SK-N-SH (cell line): ENCODE data around the gene RALGDS. TPM values are rescaled to one million over a fixed set of nuclear protein-coding genes. Genes with fewer than 3 reads are reported as not detected.
A peak's percentile ranks its signal among the peaks of the same experiment; 100 is the strongest.

ENCODE experiments used
- CTCF ChIA-PET: fragments of 300-600, 350-600 bp; formaldehyde crosslinking; extraction: SDS; loops from one replicate; lab custom pipeline; 2021; lab: Yijun Ruan, JAX
- POLR2A ChIA-PET: fragments of 350-600 bp; sonication (Branson Sonifier 250); formaldehyde crosslinking; extraction: SDS; loops from one replicate; lab custom pipeline; 2020; ENCODE audit warnings: antibody characterized with exemption, inconsistent platforms; lab: Yijun Ruan, JAX
- DNase-seq: peaks from one replicate; pipeline ENCODE4 v3.0.0; 2012
- H2AFZ ChIP-seq: fragments of 200-600 bp; sonication (generic); 2 replicates; pipeline ENCODE4 v1.8.1; 2016; ENCODE audit warnings: antibody characterized with exemption, mild to moderate bottlenecking, low read depth
- H3F3A ChIP-seq: fragments of 200-600 bp; sonication (generic); replicated peaks from 2 replicates; pipeline ENCODE3; 2016; ENCODE audit warnings: antibody characterized with exemption, mild to moderate bottlenecking; ENCODE audit not compliant: insufficient read depth
- H3K27ac ChIP-seq, 2 experiments: fragments of 200-500 bp in 1 of 2; fragments of 200-600 bp in 1 of 2; sonication (Bioruptor generic) in 1 of 2; sonication (generic), shearing (Covaris generic) in 1 of 2; 2 replicates each; pipeline versions ENCODE4 v1.5.1 to v1.6.1; 2014 to 2016; ENCODE audit warnings: low read depth in 2 of 2, inconsistent platforms in 1 of 2, low read length in 1 of 2, mild to moderate bottlenecking in 1 of 2, mixed read lengths in 1 of 2
- H3K27me3 ChIP-seq: fragments of 200-600 bp; sonication (generic), shearing (Covaris generic); 2 replicates; pipeline ENCODE4 v1.6.1; 2016; ENCODE audit warnings: mixed run types; ENCODE audit not compliant: insufficient read depth
- H3K36me3 ChIP-seq, 2 experiments: fragments of 200-500 bp in 1 of 2; fragments of 200-600 bp in 1 of 2; sonication (Bioruptor generic) in 1 of 2; sonication (generic) in 1 of 2; replicated peaks in 1 of 2; 2 replicates each; pipeline versions ENCODE3 to v1.5.1; 2014 to 2016; ENCODE audit warnings: low read length in 1 of 2, mild to moderate bottlenecking in 1 of 2; ENCODE audit not compliant: insufficient read depth in 2 of 2, control insufficient read depth in 1 of 2
- H3K4me1 ChIP-seq, 2 experiments: fragments of 200-500 bp in 1 of 2; fragments of 200-600 bp in 1 of 2; sonication (Bioruptor generic) in 1 of 2; sonication (generic), shearing (Covaris generic) in 1 of 2; 2 replicates each; pipeline versions ENCODE4 v1.5.1 to v1.6.1; 2014 to 2016; ENCODE audit warnings: low read depth in 1 of 2, low read length in 1 of 2, mixed run types in 1 of 2; ENCODE audit not compliant: insufficient read depth in 2 of 2, control insufficient read depth in 1 of 2
- H3K4me2 ChIP-seq: fragments of 200-600 bp; sonication (generic), shearing (Covaris generic); 2 replicates; pipeline ENCODE4 v1.6.1; 2017; ENCODE audit warnings: mixed run types
- H3K4me3 ChIP-seq, 2 experiments: fragments of 200-500 bp in 1 of 2; fragments of 200-600 bp in 1 of 2; sonication (Bioruptor generic) in 1 of 2; sonication (generic), shearing (Covaris generic) in 1 of 2; 2 replicates each; pipeline versions ENCODE4 v1.5.1 to v1.8.1; 2014 to 2016; ENCODE audit warnings: low read depth in 2 of 2, inconsistent platforms in 1 of 2, low read length in 1 of 2, mild to moderate bottlenecking in 1 of 2, mixed read lengths in 1 of 2, moderate library complexity in 1 of 2
- H3K79me2 ChIP-seq: fragments of 200-600 bp; sonication (generic); 2 replicates; pipeline ENCODE4 v1.8.1; 2017; ENCODE audit warnings: mild to moderate bottlenecking; ENCODE audit not compliant: insufficient read depth
- H3K9ac ChIP-seq: fragments of 200-600 bp; sonication (generic); 2 replicates; pipeline ENCODE4 v1.6.1; 2017; ENCODE audit warnings: mixed run types
- H3K9me2 ChIP-seq: fragments of 200-600 bp; sonication (generic); 2 replicates; pipeline ENCODE4 v1.6.1; 2017; ENCODE audit warnings: mixed run types
- H3K9me3 ChIP-seq: fragments of 200-600 bp; sonication (generic); 2 replicates; pipeline ENCODE4 v1.6.1; 2017; ENCODE audit warnings: mixed run types, mild to moderate bottlenecking, moderate library complexity
- H4K20me1 ChIP-seq: fragments of 200-600 bp; sonication (generic); 2 replicates; pipeline ENCODE4 v1.6.1; 2017; ENCODE audit warnings: mild to moderate bottlenecking, mixed run types; ENCODE audit not compliant: insufficient read depth
- CHD2 ChIP-seq: fragments of 150-350 bp; IDR thresholded peaks from 2 replicates; pipeline ENCODE4 v1.6.1; 2018; ENCODE audit warnings: low read length; ENCODE audit not compliant: partially characterized antibody
- CTCF ChIP-seq: fragments of 200-600 bp; sonication (generic); IDR thresholded peaks from 2 replicates; pipeline ENCODE4 v1.6.1; 2017; ENCODE audit warnings: antibody characterized with exemption, mild to moderate bottlenecking, moderate library complexity
- EP300 ChIP-seq, 2 experiments: IDR thresholded peaks; 2 replicates each; pipeline versions ENCODE4 v1.4.0 to v1.6.1; 2012; ENCODE audit warnings: borderline replicate concordance in 1 of 2, low read depth in 1 of 2, low read length in 1 of 2
- EZH2phosphoT487 ChIP-seq: fragments of 200-600 bp; sonication (generic); IDR thresholded peaks from 2 replicates; pipeline ENCODE4 v1.6.1; 2017; ENCODE audit warnings: low read depth, mixed run types, mild to moderate bottlenecking, antibody characterized with exemption, moderate library complexity, borderline replicate concordance
- FOXM1 ChIP-seq: IDR thresholded peaks from 2 replicates; pipeline ENCODE4 v1.4.0; 2012; ENCODE audit warnings: low read depth, mild to moderate bottlenecking
- GATA2 ChIP-seq: sonication (generic); formaldehyde crosslinking; IDR thresholded peaks from 2 replicates; pipeline ENCODE4 v1.5.0; 2020; ENCODE audit warnings: mild to moderate bottlenecking, missing genetic modification reagents
- JUND ChIP-seq: IDR thresholded peaks from 2 replicates; pipeline ENCODE4 v1.4.0; 2012
- MAX ChIP-seq: IDR thresholded peaks from 2 replicates; pipeline ENCODE4 v1.4.0; 2012; ENCODE audit warnings: low read depth
- MEF2A ChIP-seq: IDR thresholded peaks from 2 replicates; pipeline ENCODE4 v1.4.0; 2012; ENCODE audit warnings: low read depth, borderline replicate concordance
- NFIC ChIP-seq: IDR thresholded peaks from 2 replicates; pipeline ENCODE4 v1.4.0; 2012; ENCODE audit warnings: borderline replicate concordance
- PBX3 ChIP-seq: IDR thresholded peaks from 2 replicates; pipeline ENCODE4; 2012
- RCOR1 ChIP-seq: fragments of 150-350 bp; IDR thresholded peaks from 2 replicates; pipeline ENCODE4 v1.6.1; 2017; ENCODE audit warnings: antibody characterized with exemption, low read length
- REST ChIP-seq: IDR thresholded peaks from 2 replicates; pipeline ENCODE4 v1.6.1; 2012; ENCODE audit warnings: mild to moderate bottlenecking, low read depth, low read length, moderate library complexity
- RFX5 ChIP-seq: IDR thresholded peaks from 2 replicates; pipeline ENCODE4 v1.6.1; 2012; ENCODE audit warnings: mild to moderate bottlenecking, improper control_type of control experiment, low read length
- RXRA ChIP-seq: IDR thresholded peaks from 2 replicates; pipeline ENCODE4 v1.4.0; 2012; ENCODE audit warnings: low read depth, mild to moderate bottlenecking, borderline replicate concordance
- TAF1 ChIP-seq: IDR thresholded peaks from 2 replicates; pipeline ENCODE4 v1.6.1; 2012; ENCODE audit warnings: low read depth, mild to moderate bottlenecking, low read length, moderate library complexity, borderline replicate concordance
- TCF12 ChIP-seq: IDR thresholded peaks from 2 replicates; pipeline ENCODE4 v1.4.0; 2012
- TEAD4 ChIP-seq: IDR thresholded peaks from 2 replicates; pipeline ENCODE4 v1.4.0; 2012; ENCODE audit warnings: mild to moderate bottlenecking, borderline replicate concordance; ENCODE audit not compliant: insufficient read depth
- ZBTB33 ChIP-seq: IDR thresholded peaks from 2 replicates; pipeline ENCODE4 v1.4.0; 2012; ENCODE audit warnings: low read depth, borderline replicate concordance
- WGBS: methylation state at CpG from one replicate; pipeline ENCODE4 v1.1.6; 2017; ENCODE audit warnings: low lambda C conversion rate; 5-methylcytosine and 5-hydroxymethylcytosine counted together
- polyA plus RNA-seq, 3 experiments: library from polyadenylated mRNA; depleted of rRNA; stranded (reverse); fragments of >200 nt; gene quantifications; 2 replicates each; pipeline ENCODE4 v1.2.3, GENCODE V29; 2012

The RALGDS gene
- polyA plus RNA-seq, 1 of the 3 experiments (the other 2 are of a cell fraction) = 64.7 TPM

GRCh38 chr9:133134388-133135145 lies 13.5 kb upstream of the RALGDS start (continued):
- TF ChIP-seq EZH2phosphoT487 (no peak), NFIC (no peak)
- TF ChIP-seq, all 33 proteins: peak for 0

- ChIA-PET POLR2A (interaction anchor here (1.0 to 2.9 kb wide), 7 partner anchors 10 to 464 kb away, joined by 3 to 51 read pairs (median 7); partner anchors contain the start of genes DDX31, GTF3C5 and RALGDS), CTCF (interaction anchor here (0.8 to 12.1 kb wide), 11 partner anchors 11 to 157 kb away, joined by 3 to 163 read pairs (median 5); no protein-coding TSS in a partner anchor)
- Histone ChIP-seq H3K9me3 (no peaks in the 10 kb centered on the region), H4K20me1 (peaks cover 65% of the 10 kb centered on the region), H3K9ac (peak overlapping the region; percentile 56), H3K4me3 (no peak overlapping the region), H3K4me1 (peaks cover 27 to 65% of the 10 kb centered on the region in 2 experiments; a peak in 3 of 4 replicates), H3K79me2 (peaks cover 9% of the 10 kb centered on the region; the same call in 1 of the 2 replicates), H3K9me2 (no peaks in the 10 kb centered on the region), H3K4me2 (peak overlapping the region; percentile 62), H3K27me3 (no peaks in the 10 kb centered on the region), H2AFZ (no peak overlapping the region), H3K27ac (peak overlapping the region; percentile 89 to 97), H3F3A (peaks cover 23% of the 10 kb centered on the region), H3K36me3 (no peaks in the 10 kb centered on the region)
- 15% methylated on average over 7 of the region's 21 CpGs for WGBS
- DNase-seq = peak; percentile 90
- TF ChIP-seq GATA2 (CRISPR knock-in tag) = no peak
- TF ChIP-seq EP300 (IDR thresholded peaks at IDR 0.05; ENCODE audit: borderline replicate concordance in 1 of 2, low read depth in 1 of 2, low read length in 1 of 2) = peak; percentile 48 to 81; a peak in 2 of 4 replicates
- peak; percentile 95 for TF ChIP-seq NFIC
- peak; percentile 95 for TF ChIP-seq TCF12
- peak; percentile 53 for TF ChIP-seq CHD2
- TF ChIP-seq REST = no peak
- TF ChIP-seq MAX = peak; percentile 90
- TF ChIP-seq RFX5 = no peak
- no peak for TF ChIP-seq FOXM1
- TF ChIP-seq CTCF = no peak
- no peak for TF ChIP-seq MEF2A
- no peak; the same call in 1 of the 2 replicates for TF ChIP-seq ZBTB33
- TF ChIP-seq RXRA = peak; percentile 84; the same call in 1 of the 2 replicates
- no peak; the same call in 1 of the 2 replicates for TF ChIP-seq RCOR1
- TF ChIP-seq TAF1 = no peak
- no peak; the same call in 1 of the 2 replicates for TF ChIP-seq TEAD4
- peak; percentile 69; the same call in 1 of the 2 replicates for TF ChIP-seq PBX3
- TF ChIP-seq EZH2phosphoT487 = no peak
- TF ChIP-seq JUND = no peak; the same call in 1 of the 2 replicates
These were observed 12.8 kb upstream of the RALGDS start for GRCh38 chr9:133133681-133134387.
